ENCODE data around the gene GRAMD2B. TPM values are rescaled to one million over a fixed set of nuclear protein-coding genes. Genes with fewer than 3 reads are reported as not detected.
A peak's percentile ranks its signal among the peaks of the same experiment; 100 is the strongest.
"Not testable (repeated sequence)": the region's sequence is repeated elsewhere in the genome, so short reads cannot be mapped to it uniquely, and the experiment has no call there.

The GRAMD2B gene
- total RNA-seq, 1 donor from 2014 or later, result 15.0 TPM

DNA sequence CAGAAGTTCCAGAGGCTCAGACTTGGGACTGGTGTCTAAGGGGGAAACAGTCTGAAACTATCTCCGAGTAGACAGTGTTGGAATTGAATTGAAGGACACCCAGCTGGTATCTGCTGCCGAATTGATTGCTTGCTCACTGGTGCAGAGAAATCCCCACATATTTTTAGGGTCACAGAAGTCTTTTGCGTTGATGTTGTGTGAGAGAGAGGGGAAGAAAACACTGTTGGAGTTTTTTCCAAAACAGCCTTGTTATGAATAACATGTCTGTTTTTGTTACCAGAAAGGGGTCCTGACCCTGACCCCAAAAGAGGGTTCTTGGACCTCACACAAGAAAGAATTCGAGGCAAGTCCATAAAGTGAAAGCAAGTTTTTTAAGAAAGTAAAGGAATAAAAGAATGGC lies 90.5 kb downstream of the GRAMD2B start:
- Mint-ChIP-seq H3K36me3 (no peaks in the 10 kb centered on the region), H3K27ac (no peak overlapping the region), H3K4me3 (no peak overlapping the region), H3K4me1 (peaks cover 32% of the 10 kb centered on the region), H3K27me3 (ENCODE audit: low read depth) (no peaks in the 10 kb centered on the region), H3K9me3 (no peaks in the 10 kb centered on the region)
- TF ChIP-seq, protein P1, sequence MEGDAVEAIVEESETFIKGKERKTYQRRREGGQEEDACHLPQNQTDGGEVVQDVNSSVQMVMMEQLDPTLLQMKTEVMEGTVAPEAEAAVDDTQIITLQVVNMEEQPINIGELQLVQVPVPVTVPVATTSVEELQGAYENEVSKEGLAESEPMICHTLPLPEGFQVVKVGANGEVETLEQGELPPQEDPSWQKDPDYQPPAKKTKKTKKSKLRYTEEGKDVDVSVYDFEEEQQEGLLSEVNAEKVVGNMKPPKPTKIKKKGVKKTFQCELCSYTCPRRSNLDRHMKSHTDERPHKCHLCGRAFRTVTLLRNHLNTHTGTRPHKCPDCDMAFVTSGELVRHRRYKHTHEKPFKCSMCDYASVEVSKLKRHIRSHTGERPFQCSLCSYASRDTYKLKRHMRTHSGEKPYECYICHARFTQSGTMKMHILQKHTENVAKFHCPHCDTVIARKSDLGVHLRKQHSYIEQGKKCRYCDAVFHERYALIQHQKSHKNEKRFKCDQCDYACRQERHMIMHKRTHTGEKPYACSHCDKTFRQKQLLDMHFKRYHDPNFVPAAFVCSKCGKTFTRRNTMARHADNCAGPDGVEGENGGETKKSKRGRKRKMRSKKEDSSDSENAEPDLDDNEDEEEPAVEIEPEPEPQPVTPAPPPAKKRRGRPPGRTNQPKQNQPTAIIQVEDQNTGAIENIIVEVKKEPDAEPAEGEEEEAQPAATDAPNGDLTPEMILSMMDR (IDR thresholded peaks at IDR 0.05; ENCODE audit: unreplicated experiment), result no peak
- DNase-seq (ENCODE audit: low spot score in 2 of 2, unreplicated experiment in 2 of 2), result no peak

DNA sequence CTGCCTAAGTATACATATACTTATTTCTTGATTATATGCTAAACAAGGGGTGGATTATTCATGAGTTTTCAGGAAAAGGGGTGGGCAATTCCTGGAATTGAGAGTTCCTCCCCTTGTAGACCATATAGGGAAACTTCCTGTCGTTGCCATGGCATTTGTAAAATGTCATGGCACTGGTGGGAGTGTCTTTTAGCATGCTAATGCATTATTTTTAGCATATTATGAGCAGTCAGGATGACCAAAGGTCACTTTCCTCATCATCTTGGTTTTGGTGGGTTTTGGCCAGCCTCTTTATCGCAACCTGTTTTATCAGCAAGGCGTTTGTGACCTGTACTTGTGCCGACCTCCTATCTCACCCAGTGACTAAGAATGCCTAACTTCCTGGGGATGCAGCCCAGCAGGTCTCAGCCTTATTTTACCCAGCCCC lies 90.9 kb downstream of the GRAMD2B start:
- Mint-ChIP-seq H3K27me3 (ENCODE audit: low read depth) (no peaks in the 10 kb centered on the region), H3K9me3 (no peaks in the 10 kb centered on the region), H3K27ac (no peak overlapping the region), H3K4me3 (no peak overlapping the region), H3K36me3 (no peaks in the 10 kb centered on the region), H3K4me1 (peaks cover 33% of the 10 kb centered on the region)
- TF ChIP-seq, protein P1 (IDR thresholded peaks at IDR 0.05; ENCODE audit: unreplicated experiment), result no peak
- DNase-seq (ENCODE audit: low spot score in 2 of 2, unreplicated experiment in 2 of 2), result no peak

DNA sequence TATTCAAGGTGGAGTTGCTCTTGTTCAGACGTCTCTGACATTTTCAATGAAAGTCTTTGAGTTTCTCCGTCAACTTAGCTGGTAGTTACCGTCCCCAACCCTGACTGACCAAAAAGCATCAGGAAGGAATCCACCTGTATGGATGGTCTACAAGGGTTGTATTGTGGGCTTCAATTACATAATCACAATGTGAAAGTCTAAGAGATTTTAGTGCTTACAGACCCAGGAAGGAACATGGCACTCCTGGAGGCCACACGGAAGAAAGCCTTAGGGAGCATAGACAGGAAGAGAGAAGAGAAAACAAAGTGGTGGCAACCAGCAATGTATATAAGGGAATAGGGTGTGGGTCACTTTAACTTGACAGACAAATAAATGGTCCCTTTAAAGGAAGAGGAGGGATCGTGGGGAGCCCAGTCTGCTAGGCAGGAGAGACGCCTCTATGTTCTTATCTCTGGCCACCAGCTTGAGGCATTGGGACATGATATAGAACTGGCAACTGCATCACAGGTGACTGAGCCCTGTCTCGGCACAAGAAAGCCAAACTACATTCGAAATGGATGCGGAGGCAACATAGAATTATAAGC lies 91.4 kb downstream of the GRAMD2B start:
- Mint-ChIP-seq H3K4me1 (peaks cover 37% of the 10 kb centered on the region), H3K4me3 (no peak overlapping the region), H3K36me3 (no peaks in the 10 kb centered on the region), H3K9me3 (no peaks in the 10 kb centered on the region), H3K27ac (peak overlapping the region; percentile 40), H3K27me3 (ENCODE audit: low read depth) (no peaks in the 10 kb centered on the region)
- DNase-seq (ENCODE audit: low spot score in 2 of 2, unreplicated experiment in 2 of 2), result no peak
- TF ChIP-seq, protein P1 (IDR thresholded peaks at IDR 0.05; ENCODE audit: unreplicated experiment), result no peak

DNA sequence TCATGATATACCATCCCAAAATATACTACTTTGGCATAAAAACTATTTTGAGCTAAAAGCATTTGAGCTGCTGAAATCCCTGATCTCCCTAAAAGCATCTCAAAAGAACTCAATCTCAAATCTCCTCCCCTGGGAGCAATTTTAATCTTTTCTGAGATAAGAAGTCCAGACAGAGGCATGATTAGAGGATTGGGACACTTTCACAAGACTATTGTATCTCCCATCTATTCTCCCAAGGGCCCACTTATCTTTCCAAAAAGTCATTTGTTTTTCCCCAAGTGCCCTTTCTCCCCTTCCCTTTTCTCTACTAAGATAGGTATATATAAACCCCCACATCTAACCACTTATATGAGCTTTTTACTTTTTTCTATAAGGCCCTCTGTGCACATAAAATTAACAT lies 92.1 kb downstream of the GRAMD2B start:
- H3K4me1 Mint-ChIP-seq, result peaks cover 44% of the 10 kb centered on the region

DNA sequence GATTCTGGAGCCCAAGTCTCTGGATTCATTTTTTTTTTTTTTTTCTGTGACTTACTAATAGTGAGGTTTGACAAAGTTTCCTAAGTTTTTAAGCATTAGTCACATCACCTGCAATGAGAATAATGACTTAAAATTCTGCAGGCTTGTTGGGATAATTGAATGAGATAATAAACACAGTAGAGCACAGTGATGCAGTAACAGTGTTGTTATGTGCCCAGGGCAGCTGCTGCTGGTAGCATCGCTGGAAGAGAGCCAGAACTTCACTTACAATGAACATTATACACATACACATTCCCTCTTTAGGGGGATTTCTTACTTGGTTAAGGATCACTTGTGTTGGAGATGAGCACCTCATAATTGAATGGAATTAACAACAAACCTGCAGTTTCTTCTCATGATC lies 92.9 kb downstream of the GRAMD2B start:
- no peak for DNase-seq (ENCODE audit: low spot score in 2 of 2, unreplicated experiment in 2 of 2)
- no peaks in the 10 kb centered on the region for H3K9me3 Mint-ChIP-seq
- peak overlapping the region; percentile 86 for H3K27ac Mint-ChIP-seq
- H3K36me3 Mint-ChIP-seq, result no peaks in the 10 kb centered on the region
- TF ChIP-seq, protein P1 (IDR thresholded peaks at IDR 0.05; ENCODE audit: unreplicated experiment), result no peak
- no peaks in the 10 kb centered on the region for H3K27me3 Mint-ChIP-seq (ENCODE audit: low read depth)
- peaks cover 50% of the 10 kb centered on the region for H3K4me1 Mint-ChIP-seq
- no peak overlapping the region for H3K4me3 Mint-ChIP-seq

More for the DNA sequence above, 92.1 kb downstream of the GRAMD2B start:
- Mint-ChIP-seq H3K27ac (peak overlapping the region; percentile 86), H3K27me3 (ENCODE audit: low read depth) (no peaks in the 10 kb centered on the region), H3K9me3 (no peaks in the 10 kb centered on the region), H3K36me3 (no peaks in the 10 kb centered on the region), H3K4me3 (no peak overlapping the region)
- TF ChIP-seq, protein P1 (IDR thresholded peaks at IDR 0.05; ENCODE audit: unreplicated experiment), result no peak
- DNase-seq (ENCODE audit: low spot score in 2 of 2, unreplicated experiment in 2 of 2), result no peak

DNA sequence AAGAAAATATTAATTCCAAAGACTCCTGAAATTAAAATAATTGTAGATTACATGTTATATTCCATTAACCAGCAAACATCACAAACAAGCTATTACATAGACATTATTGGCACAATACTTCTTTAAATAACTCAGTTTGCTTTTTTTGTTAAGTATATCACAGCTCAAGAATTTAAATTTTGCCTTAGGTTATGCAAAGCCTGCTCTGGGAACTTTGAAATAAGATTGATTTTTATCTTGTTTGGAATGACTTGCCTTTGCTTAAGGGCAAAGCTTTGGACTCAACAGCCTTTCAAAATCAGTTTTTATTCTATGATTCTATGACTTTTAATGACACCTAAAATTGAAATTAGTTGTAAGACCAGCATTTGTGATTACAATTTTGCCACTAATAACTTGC lies 93.6 kb downstream of the GRAMD2B start:
- H3K9me3 Mint-ChIP-seq, result no peaks in the 10 kb centered on the region
- peaks cover 52% of the 10 kb centered on the region for H3K4me1 Mint-ChIP-seq
- H3K4me3 Mint-ChIP-seq, result no peak overlapping the region
- peak overlapping the region; percentile 86 for H3K27ac Mint-ChIP-seq
- DNase-seq (ENCODE audit: low spot score in 2 of 2, unreplicated experiment in 2 of 2), result no peak
- H3K27me3 Mint-ChIP-seq (ENCODE audit: low read depth), result no peaks in the 10 kb centered on the region
- TF ChIP-seq, protein P1 (IDR thresholded peaks at IDR 0.05; ENCODE audit: unreplicated experiment), result no peak
- H3K36me3 Mint-ChIP-seq, result no peaks in the 10 kb centered on the region

DNA sequence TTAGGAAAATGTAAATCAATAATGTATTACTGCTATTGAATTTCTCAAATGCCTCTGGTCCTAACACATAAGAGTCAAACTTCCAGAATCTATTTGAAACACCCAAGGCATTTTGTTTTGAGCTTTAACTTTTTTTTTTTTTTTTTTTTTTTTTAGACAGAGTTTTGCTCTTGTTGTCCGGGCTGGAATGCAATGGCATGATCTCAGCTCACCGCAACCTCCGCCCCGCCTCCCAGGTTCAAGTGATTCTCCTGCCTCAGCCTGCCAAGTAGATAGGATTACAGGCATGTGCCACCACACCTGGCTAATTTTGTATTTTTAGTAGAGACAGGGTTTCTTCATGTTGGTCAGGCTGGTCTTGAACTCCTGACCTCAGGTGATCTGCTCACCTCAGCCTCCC lies 96.0 kb downstream of the GRAMD2B start:
- not testable (repeated sequence) for H3K4me3 Mint-ChIP-seq; H3K27me3 Mint-ChIP-seq (ENCODE audit: low read depth); DNase-seq (ENCODE audit: low spot score in 2 of 2, unreplicated experiment in 2 of 2); H3K36me3 Mint-ChIP-seq; H3K9me3 Mint-ChIP-seq
- Mint-ChIP-seq H3K4me1 (peaks cover 61% of the 10 kb centered on the region), H3K27ac (peak overlapping the region; percentile 93)
